ENCODE data around the gene ARRB1. TPM values are rescaled to one million over a fixed set of nuclear protein-coding genes. Genes with fewer than 3 reads are reported as not detected.

The ARRB1 gene
- total RNA-seq, 2 donors from 2014 or later, result 27.1 to 30.6 TPM

- Histone ChIP-seq H3K36me3 (no peaks in the 10 kb centered on the region), H3K4me3 (no peak overlapping the region), H3K27me3 (replicated peaks; ENCODE audit: insufficient read depth) (no peaks in the 10 kb centered on the region), H3K9me3 (no peaks in the 10 kb centered on the region), H3K4me1 (ENCODE audit: control insufficient read depth in 1 of 2, low read depth in 2 of 2) (no peaks in the 10 kb centered on the region), H3K27ac (no peak overlapping the region)
- DNase-seq (ENCODE audit: low spot score) (no peak), ATAC-seq (ENCODE audit: insufficient number of reproducible peaks, low FRiP score, low read depth) (no peak)
- TF ChIP-seq CTCF (IDR thresholded peaks at IDR 0.05), result no peak
Observed at GRCh38 chr11:75292943-75293342, 58.5 kb downstream of the ARRB1 start.

DNA sequence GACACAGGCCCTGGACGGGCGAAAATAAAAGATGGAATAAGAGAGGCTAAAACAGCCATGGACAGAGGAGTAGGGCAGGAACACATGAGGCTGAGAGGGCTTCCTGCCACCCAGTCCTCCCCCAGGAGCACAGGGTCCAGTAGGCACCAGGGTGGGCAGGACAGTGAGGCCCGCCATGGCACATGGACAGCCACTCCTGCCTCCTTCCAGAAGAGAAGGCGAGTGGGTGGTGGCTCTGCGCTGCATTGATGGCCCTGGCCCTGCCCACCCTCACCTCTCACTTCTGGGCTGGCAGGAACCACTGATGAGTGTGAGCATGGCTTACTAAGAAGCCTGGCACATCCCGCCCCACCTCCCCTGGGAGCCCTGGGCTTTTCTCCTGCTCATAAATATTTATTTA is 59.7 kb downstream of the ARRB1 start:
- TF ChIP-seq CTCF (IDR thresholded peaks at IDR 0.05), result no peak
- H3K27me3 ChIP-seq (replicated peaks; ENCODE audit: insufficient read depth), result no peaks in the 10 kb centered on the region
- no peak for DNase-seq (ENCODE audit: low spot score)
- peaks cover 3% of the 10 kb centered on the region for H3K36me3 ChIP-seq
- no peak for ATAC-seq (ENCODE audit: insufficient number of reproducible peaks, low FRiP score, low read depth)
- no peak overlapping the region for H3K4me3 ChIP-seq
- H3K27ac ChIP-seq, result no peak overlapping the region
- no peaks in the 10 kb centered on the region for H3K4me1 ChIP-seq (ENCODE audit: control insufficient read depth in 1 of 2, low read depth in 2 of 2)
- H3K9me3 ChIP-seq, result no peaks in the 10 kb centered on the region

GRCh38 chr11:75289919-75290318 is 61.5 kb downstream of the ARRB1 start:
- Histone ChIP-seq H3K4me1 (ENCODE audit: control insufficient read depth in 1 of 2, low read depth in 2 of 2) (no peaks in the 10 kb centered on the region), H3K36me3 (peaks cover 4% of the 10 kb centered on the region), H3K4me3 (no peak overlapping the region), H3K27ac (no peak overlapping the region), H3K27me3 (replicated peaks; ENCODE audit: insufficient read depth) (no peaks in the 10 kb centered on the region), H3K9me3 (no peaks in the 10 kb centered on the region)
- no peak for DNase-seq (ENCODE audit: low spot score)
- TF ChIP-seq CTCF (IDR thresholded peaks at IDR 0.05), result no peak
- ATAC-seq (ENCODE audit: insufficient number of reproducible peaks, low FRiP score, low read depth), result no peak

- DNase-seq (ENCODE audit: low spot score) (no peak), ATAC-seq (ENCODE audit: insufficient number of reproducible peaks, low FRiP score, low read depth) (no peak)
- H3K27ac ChIP-seq, result no peak overlapping the region
- no peaks in the 10 kb centered on the region for H3K4me1 ChIP-seq (ENCODE audit: control insufficient read depth in 1 of 2, low read depth in 2 of 2)
- peaks cover 4% of the 10 kb centered on the region for H3K36me3 ChIP-seq
- TF ChIP-seq CTCF (IDR thresholded peaks at IDR 0.05), result no peak
- no peak overlapping the region for H3K4me3 ChIP-seq
- H3K9me3 ChIP-seq, result no peaks in the 10 kb centered on the region
- H3K27me3 ChIP-seq (replicated peaks; ENCODE audit: insufficient read depth), result no peaks in the 10 kb centered on the region
Observed at GRCh38 chr11:75289511-75289760, 62.0 kb downstream of the ARRB1 start.

DNA sequence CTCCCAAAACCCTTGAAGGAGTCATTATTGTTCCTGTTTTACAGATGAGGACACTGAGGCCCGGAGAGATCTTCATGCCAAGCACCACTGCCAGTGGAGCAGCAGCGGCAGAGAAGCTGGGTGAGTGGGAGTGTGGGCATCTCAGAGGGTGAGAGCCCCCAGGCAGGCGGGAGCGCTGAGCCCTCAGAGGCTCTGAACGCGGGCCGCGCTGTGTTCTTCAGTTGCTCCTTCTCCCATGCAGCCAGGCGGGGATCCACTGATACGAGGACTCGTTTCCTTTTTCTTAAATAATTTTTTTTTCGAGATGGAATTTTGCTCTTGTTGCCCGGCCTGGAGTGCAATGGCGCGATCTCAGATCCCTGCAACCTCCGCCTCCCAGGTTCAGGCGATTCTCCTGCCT is 63.9 kb downstream of the ARRB1 start:
- Histone ChIP-seq H3K4me1 (ENCODE audit: control insufficient read depth in 1 of 2, low read depth in 2 of 2) (no peaks in the 10 kb centered on the region), H3K36me3 (peaks cover 4% of the 10 kb centered on the region), H3K4me3 (no peak overlapping the region), H3K9me3 (no peaks in the 10 kb centered on the region), H3K27me3 (replicated peaks; ENCODE audit: insufficient read depth) (no peaks in the 10 kb centered on the region), H3K27ac (no peak overlapping the region)
- ATAC-seq (ENCODE audit: insufficient number of reproducible peaks, low FRiP score, low read depth) (no peak), DNase-seq (ENCODE audit: low spot score) (no peak)
- TF ChIP-seq CTCF (IDR thresholded peaks at IDR 0.05), result no peak
